Endothelial cell of umbilical vein (primary cell): Measurements from ENCODE around the gene HDHD3. TPM values are rescaled to one million over a fixed set of nuclear protein-coding genes. Genes with fewer than 3 reads are reported as not detected.

Experiments
- BruUV-seq: library from RNA; stranded (reverse); fragments of 400-500 nt; replicated peaks from 2 replicates; lab custom pipeline; 2021; lab: Mats Ljungman, UMichigan
- CTCF ChIA-PET: fragments of 300-600, 350-600 bp; sonication (Branson Sonifier 250); formaldehyde crosslinking; loops from one replicate; lab custom pipeline; 2021; ENCODE audit warnings: antibody characterized with exemption, inconsistent platforms; lab: Charles Lee
- POLR2A ChIA-PET: fragments of 300-600, 350-600 bp; sonication (Branson Sonifier 250); formaldehyde crosslinking; loops from one replicate; lab custom pipeline; 2021; ENCODE audit warnings: antibody characterized with exemption, inconsistent platforms; lab: Charles Lee
- DNase-seq: peaks from one replicate; pipeline ENCODE4 v3.0.0-alpha.2; 2011; ENCODE audit warnings: low read depth, low spot score
- FAIRE-seq: peaks from 2 replicates; lab custom pipeline; 2011; peaks lifted over from hg19 to GRCh38; lab: Jason Lieb, UNC
- H2AFZ ChIP-seq: 2 replicates; pipeline ENCODE4 v1.6.0; 2012; ENCODE audit warnings: low read depth, low read length, control low read depth, inconsistent platforms
- H3K27ac ChIP-seq: 2 replicates; pipeline ENCODE4 v1.5.1; 2011; ENCODE audit warnings: low read depth, mild to moderate bottlenecking, control low read depth, low read length, moderate library complexity; ENCODE audit not compliant: insufficient read depth
- H3K27me3 ChIP-seq, 2 experiments: 2 replicates each; pipeline versions ENCODE4 v1.6.0 to v1.6.1; 2011; ENCODE audit warnings: low read length in 2 of 2, mixed read lengths in 1 of 2; ENCODE audit not compliant: control insufficient read depth in 2 of 2, insufficient read depth in 2 of 2
- H3K36me3 ChIP-seq, 2 experiments: 2 replicates in 1 of 2; 3 replicates in 1 of 2; pipeline ENCODE4 v1.5.1; 2011; ENCODE audit warnings: low read length in 2 of 2, mild to moderate bottlenecking in 1 of 2, moderate library complexity in 1 of 2; ENCODE audit not compliant: control insufficient read depth in 2 of 2, insufficient read depth in 2 of 2; ENCODE audit errors: extremely low read depth in 1 of 2
- H3K4me1 ChIP-seq: 3 replicates; pipeline ENCODE4 v1.5.1; 2011; ENCODE audit warnings: mild to moderate bottlenecking, low read length; ENCODE audit not compliant: control insufficient read depth, insufficient read depth; ENCODE audit errors: extremely low read depth
- H3K4me2 ChIP-seq: 2 replicates; pipeline ENCODE4 v1.6.1; 2011; ENCODE audit warnings: low read length, control low read depth, mixed read lengths; ENCODE audit not compliant: insufficient read depth
- H3K4me3 ChIP-seq, 3 experiments: fragments of 200-600 bp in 1 of 3; sonication (generic), shearing (Covaris generic) in 1 of 3; replicated peaks in 1 of 3; 2 replicates each; pipeline ENCODE4 v1.5.1; 2011 to 2016; ENCODE audit warnings: control low read depth in 3 of 3, low read length in 3 of 3, mild to moderate bottlenecking in 2 of 3, inconsistent platforms in 1 of 3, low read depth in 1 of 3, moderate library complexity in 1 of 3; ENCODE audit not compliant: insufficient read depth in 1 of 3
- H3K79me2 ChIP-seq: 2 replicates; pipeline ENCODE4 v1.6.0; 2012; ENCODE audit warnings: low read length, inconsistent platforms; ENCODE audit not compliant: control insufficient read depth, insufficient read depth
- H3K9ac ChIP-seq: replicated peaks from 2 replicates; pipeline ENCODE3; 2011; ENCODE audit warnings: low read length, control low read depth; ENCODE audit not compliant: insufficient read depth; ENCODE audit errors: extremely low read depth
- H3K9me1 ChIP-seq: replicated peaks from 3 replicates; pipeline ENCODE4 v1.6.0; 2011; ENCODE audit warnings: mild to moderate bottlenecking, low read length; ENCODE audit not compliant: control insufficient read depth, insufficient read depth; ENCODE audit errors: extremely low read depth
- H3K9me3 ChIP-seq: replicated peaks from 2 replicates; pipeline ENCODE4 v1.5.1; 2012; ENCODE audit warnings: low read length, inconsistent platforms; ENCODE audit not compliant: control insufficient read depth, insufficient read depth
- H4K20me1 ChIP-seq: replicated peaks from 2 replicates; pipeline ENCODE3; 2011; ENCODE audit warnings: mild to moderate bottlenecking, low read length; ENCODE audit not compliant: control insufficient read depth, insufficient read depth; ENCODE audit errors: extremely low read depth
- CTCF ChIP-seq, 2 donors: IDR thresholded peaks; 1 replicate in 1 of 2; 2 replicates in 1 of 2; pipeline ENCODE4 v1.5.1; 2011; ENCODE audit warnings: low read length in 2 of 2, mild to moderate bottlenecking in 2 of 2, moderate library complexity in 2 of 2, control low read depth in 1 of 2, inconsistent platforms in 1 of 2, low read depth in 1 of 2; ENCODE audit not compliant: insufficient read depth in 1 of 2; ENCODE audit errors: extremely low read depth in 1 of 2
- EZH2 ChIP-seq: IDR thresholded peaks from 2 replicates; pipeline ENCODE4 v1.6.1; 2012; ENCODE audit warnings: borderline replicate concordance, low read depth, mild to moderate bottlenecking, moderate library complexity, low read length, inconsistent platforms; ENCODE audit not compliant: severe bottlenecking
- FOS ChIP-seq: IDR thresholded peaks from 2 replicates; pipeline ENCODE4 v1.6.1; 2011; ENCODE audit warnings: mild to moderate bottlenecking, low read length, moderate library complexity, borderline replicate concordance; ENCODE audit not compliant: insufficient read depth
- GATA2 ChIP-seq: IDR thresholded peaks from 2 replicates; pipeline ENCODE4 v1.7.0; 2011; ENCODE audit warnings: low read depth, mild to moderate bottlenecking, moderate library complexity, mixed read lengths, low read length; ENCODE audit not compliant: insufficient read length, insufficient read depth
- JUN ChIP-seq: IDR thresholded peaks from 2 replicates; pipeline ENCODE4 v1.6.1; 2011; ENCODE audit warnings: borderline replicate concordance, low read depth; ENCODE audit not compliant: insufficient read length, insufficient read depth
- MAX ChIP-seq: IDR thresholded peaks from 2 replicates; pipeline ENCODE4 v1.6.1; 2011; ENCODE audit not compliant: insufficient read depth, insufficient read length
- MYC ChIP-seq: IDR thresholded peaks from one replicate; pipeline ENCODE4 v1.6.1; 2011; ENCODE audit warnings: mild to moderate bottlenecking, low read depth, low read length
- POLR2A ChIP-seq: IDR thresholded peaks from 2 replicates; pipeline ENCODE4 v1.6.1; 2012; ENCODE audit warnings: low read depth, mild to moderate bottlenecking, control low read depth, low read length
- POLR2AphosphoS5 ChIP-seq: IDR thresholded peaks from 2 replicates; pipeline ENCODE4 v1.6.1; 2012; ENCODE audit warnings: low read depth, mild to moderate bottlenecking, control low read depth, low read length, moderate library complexity; ENCODE audit not compliant: insufficient read depth
- dilution Hi-C: fragments of 300-500 bp; cut with MboI; formaldehyde crosslinking; loops from one replicate; pipeline ENCODE4 v1.15.0; 2019; ENCODE audit warnings: low sequenced_read_pairs; ENCODE audit not compliant: extremely low pct_ligation_motif_present
- intact Hi-C: fragments of 100-400 bp; cut with micrococcal nuclease; formaldehyde crosslinking; loops from one replicate; pipeline ENCODE4 v1.10.0; 2022
- polyA plus RNA-seq, 4 experiments: library from polyadenylated mRNA; depleted of rRNA in 3 of 4; stranded (reverse) in 3 of 4; unstranded in 1 of 4; fragments of >200 nt; gene quantifications; 2 replicates each; pipeline versions ENCODE4 v1.2.1 to v1.2.3, GENCODE V29; 2011 to 2012; ENCODE audit warnings: missing spikeins in 1 of 4
- total RNA-seq: library from RNA; stranded (reverse); gene quantifications from 2 replicates; pipeline ENCODE4 v1.2.3, GENCODE V29; 2021

HDHD3 gene
- total and polyA plus RNA-seq, 2 donors (not counting 3 experiments of a cell fraction or from before 2014, with no cell fraction given), result 7.6 to 14.1 TPM

DNA sequence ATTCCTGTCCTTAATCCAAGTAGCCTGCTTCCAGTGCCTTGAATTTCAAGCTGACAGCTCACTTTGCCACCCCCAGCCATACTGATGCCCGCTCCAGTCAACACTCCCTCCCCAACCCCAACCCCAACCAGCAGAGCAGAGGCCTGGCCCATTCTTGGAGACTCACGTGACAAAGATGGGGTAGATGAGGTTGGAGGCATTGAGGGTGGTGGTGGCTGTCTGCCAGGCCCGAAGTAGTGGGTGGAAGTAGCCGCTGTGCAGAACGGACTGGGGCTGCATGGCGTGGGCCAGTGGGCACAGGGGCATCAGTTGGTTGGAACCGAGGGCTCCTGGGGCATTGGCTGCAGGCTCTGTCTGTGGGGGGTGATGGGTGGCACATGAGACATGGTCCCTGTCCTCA lies 16.5 kb upstream of the HDHD3 start:
- DNase-seq (no peak), FAIRE-seq (no peak)
- no peaks in the 10 kb centered on the region for H4K20me1 ChIP-seq
- no peaks in the 10 kb centered on the region for H3K9me3 ChIP-seq
- no peak overlapping the region for H3K27ac ChIP-seq
- TF ChIP-seq GATA2 (no peak), POLR2A (no peak)
- H3K9ac ChIP-seq, result no peak overlapping the region
- dilution Hi-C loops (no loop called here), intact Hi-C loops (no loop called here)
- H3K36me3 ChIP-seq, result peaks cover 2 to 11% of the 10 kb centered on the region in 2 experiments
- no peaks in the 10 kb centered on the region for H3K9me1 ChIP-seq
- no peak overlapping the region for H3K4me2 ChIP-seq
- no peaks in the 10 kb centered on the region for H3K27me3 ChIP-seq
- H3K4me1 ChIP-seq, result peaks cover 14% of the 10 kb centered on the region
- ChIA-PET CTCF (interaction anchor here (1.5 kb wide), 1 partner anchor 8 kb away, joined by 7 read pairs; the partner anchor contains the start of gene ALAD), POLR2A (no interaction called here)
- no peak overlapping the region for H3K4me3 ChIP-seq
- no peaks in the 10 kb centered on the region for H3K79me2 ChIP-seq
- no TSS peak for BruUV-seq
- no peak overlapping the region for H2AFZ ChIP-seq

DNA sequence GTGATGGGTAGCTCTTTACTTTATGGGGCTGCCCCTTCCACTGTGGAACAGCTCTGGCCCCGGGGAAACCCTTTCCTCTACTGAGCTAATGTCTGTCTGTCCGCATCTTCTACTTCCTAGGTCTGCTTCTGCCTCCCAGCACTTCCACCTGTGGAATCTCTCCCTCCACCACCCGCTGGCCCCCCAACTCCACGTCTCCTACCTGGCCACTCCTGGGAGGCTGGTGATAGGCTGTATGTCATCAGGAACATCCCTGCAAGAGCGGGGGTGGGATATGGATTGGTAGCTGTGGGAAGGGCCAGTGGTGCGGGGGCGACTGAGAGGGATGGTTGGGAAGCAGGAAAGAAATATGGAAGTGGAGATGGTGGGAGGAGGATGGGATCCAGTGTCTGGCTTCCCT lies 15.1 kb upstream of the HDHD3 start:
- no TSS peak for BruUV-seq
- ChIA-PET POLR2A (no interaction called here), CTCF (interaction anchor here (1.0 to 1.5 kb wide), 2 partner anchors 9 to 274 kb away, joined by 3 to 7 read pairs; partner anchors contain the start of gene ALAD)
- no peak overlapping the region for H3K27ac ChIP-seq
- peaks cover 2 to 11% of the 10 kb centered on the region in 2 experiments for H3K36me3 ChIP-seq
- H3K9me3 ChIP-seq, result no peaks in the 10 kb centered on the region
- no peak for FAIRE-seq
- H3K9ac ChIP-seq, result no peak overlapping the region
- H3K4me1 ChIP-seq, result peaks cover 7% of the 10 kb centered on the region
- H4K20me1 ChIP-seq, result no peaks in the 10 kb centered on the region
- no peaks in the 10 kb centered on the region for H3K79me2 ChIP-seq
- H3K4me3 ChIP-seq, result no peak overlapping the region
- intact Hi-C loops, result no loop called here
- no peaks in the 10 kb centered on the region for H3K27me3 ChIP-seq
- DNase-seq, result no peak
- TF ChIP-seq POLR2AphosphoS5, result no peak
- no peak for TF ChIP-seq EZH2
- TF ChIP-seq MYC, result no peak
- no peak for TF ChIP-seq FOS
- no peak for TF ChIP-seq POLR2A
- no peak for TF ChIP-seq JUN
- TF ChIP-seq CTCF (IDR thresholded peaks at IDR 0.05; ENCODE audit: extremely low read depth in 1 of 2, insufficient read depth in 1 of 2, low read depth in 1 of 2, low read length in 2 of 2), result no peak
- TF ChIP-seq GATA2, result no peak
- no peak for TF ChIP-seq MAX
- dilution Hi-C loops, result no loop called here
- H2AFZ ChIP-seq, result no peak overlapping the region
- no peaks in the 10 kb centered on the region for H3K9me1 ChIP-seq
- H3K4me2 ChIP-seq, result no peak overlapping the region
